B cell (primary cell): ENCODE results near the gene VWA8.

ENCODE experiments used
- EZH2 ChIP-seq: IDR thresholded peaks from 2 replicates; pipeline ENCODE4 v1.6.1; 2012; ENCODE audit warnings: borderline replicate concordance, low read depth, mild to moderate bottlenecking, moderate library complexity, low read length; ENCODE audit not compliant: insufficient read depth, poor library complexity, severe bottlenecking
- TF ChIP-seq, protein P1 (sequence below): fragments of 200-600 bp; IDR thresholded peaks from one replicate; pipeline ENCODE4 v1.8.0; 2022; ENCODE audit warnings: antibody characterized with exemption, mild to moderate bottlenecking

DNA sequence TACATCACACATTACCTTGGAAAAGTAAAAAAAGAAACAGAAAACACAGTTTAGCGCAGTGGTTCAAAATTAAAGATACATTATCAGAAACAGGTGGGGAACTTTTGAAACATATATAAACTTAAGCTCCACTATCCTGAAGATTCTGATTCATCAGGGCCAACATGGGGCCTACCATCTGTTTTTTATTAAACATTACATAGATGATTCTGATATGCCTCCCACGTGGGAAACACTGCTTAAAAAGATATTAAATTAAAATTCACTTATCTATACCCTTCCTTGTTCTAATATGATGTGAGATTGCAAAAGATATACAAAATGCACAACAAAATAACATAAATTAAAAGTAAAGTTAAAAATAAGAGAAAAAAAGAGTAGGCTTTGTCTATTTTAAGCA lies 125.0 kb downstream of the VWA8 start:
- TF ChIP-seq, protein P1, sequence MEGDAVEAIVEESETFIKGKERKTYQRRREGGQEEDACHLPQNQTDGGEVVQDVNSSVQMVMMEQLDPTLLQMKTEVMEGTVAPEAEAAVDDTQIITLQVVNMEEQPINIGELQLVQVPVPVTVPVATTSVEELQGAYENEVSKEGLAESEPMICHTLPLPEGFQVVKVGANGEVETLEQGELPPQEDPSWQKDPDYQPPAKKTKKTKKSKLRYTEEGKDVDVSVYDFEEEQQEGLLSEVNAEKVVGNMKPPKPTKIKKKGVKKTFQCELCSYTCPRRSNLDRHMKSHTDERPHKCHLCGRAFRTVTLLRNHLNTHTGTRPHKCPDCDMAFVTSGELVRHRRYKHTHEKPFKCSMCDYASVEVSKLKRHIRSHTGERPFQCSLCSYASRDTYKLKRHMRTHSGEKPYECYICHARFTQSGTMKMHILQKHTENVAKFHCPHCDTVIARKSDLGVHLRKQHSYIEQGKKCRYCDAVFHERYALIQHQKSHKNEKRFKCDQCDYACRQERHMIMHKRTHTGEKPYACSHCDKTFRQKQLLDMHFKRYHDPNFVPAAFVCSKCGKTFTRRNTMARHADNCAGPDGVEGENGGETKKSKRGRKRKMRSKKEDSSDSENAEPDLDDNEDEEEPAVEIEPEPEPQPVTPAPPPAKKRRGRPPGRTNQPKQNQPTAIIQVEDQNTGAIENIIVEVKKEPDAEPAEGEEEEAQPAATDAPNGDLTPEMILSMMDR = no peak
- no peak for TF ChIP-seq EZH2
